ENCODE data around the gene FAM174A. TPM values are rescaled to one million over a fixed set of nuclear protein-coding genes. Genes with fewer than 3 reads are reported as not detected.

FAM174A gene
- total RNA-seq, 4 donors from 2014 or later, result 27.8 to 57.3 (median 45.6) TPM

DNA sequence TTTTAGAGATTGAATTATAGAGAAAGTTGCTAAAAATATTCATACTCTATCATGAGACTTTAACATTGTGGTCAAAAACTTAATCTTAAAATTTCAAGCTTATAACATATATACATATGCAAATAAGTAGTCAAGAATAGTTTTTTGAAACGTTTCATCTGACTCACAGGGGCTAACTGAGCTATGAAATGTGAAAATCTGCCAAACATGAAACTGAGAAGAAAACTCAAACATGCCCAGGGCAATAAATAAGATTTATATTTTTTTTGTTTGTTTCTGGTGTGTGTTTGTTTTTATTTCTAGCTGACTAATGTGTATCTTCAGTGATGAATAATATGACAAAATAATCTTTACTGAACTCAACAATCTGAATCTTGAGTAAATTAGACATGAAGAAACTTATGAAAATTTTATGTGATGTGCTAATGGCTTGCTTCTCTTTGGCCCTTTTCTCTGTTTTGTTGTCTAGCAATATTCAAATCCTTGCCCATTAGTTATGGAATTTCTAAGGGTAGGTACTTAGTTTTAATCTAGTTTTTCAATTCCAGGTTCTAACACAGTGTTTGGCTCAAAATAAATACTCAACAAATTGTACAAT, 99.9 kb downstream of the FAM174A start:
- no peak overlapping the region for H3K27ac ChIP-seq
- DNase-seq (ENCODE audit: low spot score in 2 of 2), result no peak
- TF ChIP-seq POLR2AphosphoS5 (IDR thresholded peaks at IDR 0.05), result no peak
- TF ChIP-seq, protein P1, sequence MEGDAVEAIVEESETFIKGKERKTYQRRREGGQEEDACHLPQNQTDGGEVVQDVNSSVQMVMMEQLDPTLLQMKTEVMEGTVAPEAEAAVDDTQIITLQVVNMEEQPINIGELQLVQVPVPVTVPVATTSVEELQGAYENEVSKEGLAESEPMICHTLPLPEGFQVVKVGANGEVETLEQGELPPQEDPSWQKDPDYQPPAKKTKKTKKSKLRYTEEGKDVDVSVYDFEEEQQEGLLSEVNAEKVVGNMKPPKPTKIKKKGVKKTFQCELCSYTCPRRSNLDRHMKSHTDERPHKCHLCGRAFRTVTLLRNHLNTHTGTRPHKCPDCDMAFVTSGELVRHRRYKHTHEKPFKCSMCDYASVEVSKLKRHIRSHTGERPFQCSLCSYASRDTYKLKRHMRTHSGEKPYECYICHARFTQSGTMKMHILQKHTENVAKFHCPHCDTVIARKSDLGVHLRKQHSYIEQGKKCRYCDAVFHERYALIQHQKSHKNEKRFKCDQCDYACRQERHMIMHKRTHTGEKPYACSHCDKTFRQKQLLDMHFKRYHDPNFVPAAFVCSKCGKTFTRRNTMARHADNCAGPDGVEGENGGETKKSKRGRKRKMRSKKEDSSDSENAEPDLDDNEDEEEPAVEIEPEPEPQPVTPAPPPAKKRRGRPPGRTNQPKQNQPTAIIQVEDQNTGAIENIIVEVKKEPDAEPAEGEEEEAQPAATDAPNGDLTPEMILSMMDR (IDR thresholded peaks at IDR 0.05), result no peak
- no peak for TF ChIP-seq POLR2A (IDR thresholded peaks at IDR 0.05)
- no peak for TF ChIP-seq EP300 (IDR thresholded peaks at IDR 0.05)
- no peaks in the 10 kb centered on the region for H3K36me3 ChIP-seq
- H3K4me1 ChIP-seq, result no peaks in the 10 kb centered on the region
- H3K4me3 ChIP-seq, result no peak overlapping the region
- no peaks in the 10 kb centered on the region for H3K9me3 ChIP-seq
- 14% methylated on average over 1 of the region's 1 CpG for WGBS
- no peaks in the 10 kb centered on the region for H3K27me3 ChIP-seq
